ENCODE results near the gene SEC63. TPM values are rescaled to one million over a fixed set of nuclear protein-coding genes. Genes with fewer than 3 reads are reported as not detected.

Gene SEC63
- total and polyA plus RNA-seq, 10 donors = 21.2 to 93.9 (median 53.9) TPM

- TF ChIP-seq CTCF (IDR thresholded peaks at IDR 0.05 in 8 of 11, conservative IDR thresholded peaks at IDR 0.05 in 3 of 11) = no peak
- no peak for TF ChIP-seq POLR2A (IDR thresholded peaks at IDR 0.05)
- no peak for TF ChIP-seq POLR2AphosphoS5 (IDR thresholded peaks at IDR 0.05)
- no peak overlapping the region for H3K27ac ChIP-seq
- H3K4me3 ChIP-seq = no peak overlapping the region
- 62 to 82% (median 77%) methylated on average over 3 of the region's 3 CpGs for WGBS, 5 donors
- H3K27me3 ChIP-seq (replicated peaks in 1 of 7) = peaks cover 0 to 3% (median 0%) of the 10 kb centered on the region in 7 donors
- H3K36me3 ChIP-seq = no peaks in the 10 kb centered on the region
- no peak for DNase-seq
- no peaks in the 10 kb centered on the region for H3K9me3 ChIP-seq
- H3K4me1 ChIP-seq = peaks cover 0 to 8% (median 5%) of the 10 kb centered on the region in 6 donors
- intact Hi-C loops (cut with DNase I; ENCODE audit: low total_unique reads) = no loop called here
These were observed 104.8 kb downstream of the SEC63 start for GRCh38 chr6:107853230-107853629.

- no peak overlapping the region for H3K4me3 ChIP-seq
- no peaks in the 10 kb centered on the region for H3K9me3 ChIP-seq
- H3K27me3 ChIP-seq (replicated peaks in 1 of 7) = peaks cover 0 to 16% (median 0%) of the 10 kb centered on the region in 7 donors
- intact Hi-C loops (cut with DNase I; ENCODE audit: low total_unique reads) = loop anchor here (10.0 kb wide), 2 partner anchors 135 to 175 kb away; no protein-coding TSS in a partner anchor
- DNase-seq = no peak
- H3K27ac ChIP-seq = no peak overlapping the region
- TF ChIP-seq CTCF (IDR thresholded peaks at IDR 0.05 in 8 of 11, conservative IDR thresholded peaks at IDR 0.05 in 3 of 11) = no peak
- no peaks in the 10 kb centered on the region for H3K36me3 ChIP-seq
- 83 to 93% (median 85%) methylated on average over 6 of the region's 6 CpGs for WGBS, 5 donors
- peaks cover 0 to 16% (median 12%) of the 10 kb centered on the region in 6 donors for H3K4me1 ChIP-seq
These were observed 108.7 kb downstream of the SEC63 start for GRCh38 chr6:107849325-107849724.

GRCh38 chr6:107847844-107848802, 109.9 kb downstream of the SEC63 start:
- DNase-seq = peak; percentile 96
- Histone ChIP-seq H3K9me3 (no peaks in the 10 kb centered on the region), H3K27ac (peak overlapping the region in 3 of 8 donors; percentile 16 to 45 (median 34)), H3K36me3 (no peaks in the 10 kb centered on the region), H3K4me1 (peaks cover 0 to 16% (median 12%) of the 10 kb centered on the region in 6 donors), H3K4me3 (peak overlapping the region in 7 of 8 donors; percentile 15 to 66 (median 26)), H3K27me3 (replicated peaks in 1 of 7) (peaks cover 0 to 16% (median 0%) of the 10 kb centered on the region in 7 donors)
- TF ChIP-seq POLR2A (IDR thresholded peaks at IDR 0.05) (no peak), CTCF (IDR thresholded peaks at IDR 0.05 in 8 of 11, conservative IDR thresholded peaks at IDR 0.05 in 3 of 11) (peak; percentile 72 to 97 (median 95)), POLR2AphosphoS5 (IDR thresholded peaks at IDR 0.05) (peak; percentile 15 to 75 (median 61))
- intact Hi-C loops (cut with DNase I; ENCODE audit: low total_unique reads) = loop anchor here (10.0 kb wide), 2 partner anchors 133 to 173 kb away; no protein-coding TSS in a partner anchor
- 7 to 16% (median 7%) methylated on average over 21 to 52 of the region's 52 CpGs for WGBS, 5 donors

- no peak for TF ChIP-seq POLR2AphosphoS5 (IDR thresholded peaks at IDR 0.05)
- no peak for TF ChIP-seq CTCF (IDR thresholded peaks at IDR 0.05 in 8 of 11, conservative IDR thresholded peaks at IDR 0.05 in 3 of 11)
- TF ChIP-seq POLR2A (IDR thresholded peaks at IDR 0.05) = no peak
- Histone ChIP-seq H3K4me3 (no peak overlapping the region), H3K27ac (no peak overlapping the region), H3K4me1 (peaks cover 0 to 16% (median 12%) of the 10 kb centered on the region in 6 donors), H3K36me3 (no peaks in the 10 kb centered on the region), H3K9me3 (no peaks in the 10 kb centered on the region), H3K27me3 (replicated peaks in 1 of 7) (peaks cover 0 to 16% (median 0%) of the 10 kb centered on the region in 7 donors)
- intact Hi-C loops (cut with DNase I; ENCODE audit: low total_unique reads) = loop anchor here (10.0 kb wide), 2 partner anchors 132 to 172 kb away; no protein-coding TSS in a partner anchor
- no peak for DNase-seq
- WGBS, 5 donors = 32 to 74% (median 42%) methylated on average over 3 to 4 of the region's 4 CpGs
These were observed 111.7 kb downstream of the SEC63 start for GRCh38 chr6:107846262-107846795.
